ENCODE data around the gene MRPS18B. TPM values are rescaled to one million over a fixed set of nuclear protein-coding genes. Genes with fewer than 3 reads are reported as not detected.

MRPS18B gene
- total RNA-seq, 1 donor from 2014 or later, result 55.0 TPM

GRCh38 chr6:30598912-30599624 lies 18.6 kb upstream of the MRPS18B start:
- no peak for TF ChIP-seq CTCF (IDR thresholded peaks at IDR 0.05)
- peaks cover 55% of the 10 kb centered on the region for H3K36me3 ChIP-seq
- no peaks in the 10 kb centered on the region for H3K27me3 ChIP-seq (ENCODE audit: low read depth)
- H3K9me3 ChIP-seq, result no peaks in the 10 kb centered on the region
- no peak overlapping the region for H3K4me3 ChIP-seq
- intact Hi-C loops (cut with DNase I), result no loop called here
- ATAC-seq (no peak), DNase-seq (no peak)
- peaks cover 8% of the 10 kb centered on the region for H3K4me1 ChIP-seq
- no peak overlapping the region for H3K27ac ChIP-seq

- peaks cover 55% of the 10 kb centered on the region for H3K36me3 ChIP-seq
- intact Hi-C loops (cut with DNase I), result no loop called here
Measured at GRCh38 chr6:30599625-30600324, 17.9 kb upstream of the MRPS18B start.

GRCh38 chr6:30600451-30600961 lies 17.1 kb upstream of the MRPS18B start:
- no peaks in the 10 kb centered on the region for H3K27me3 ChIP-seq (ENCODE audit: low read depth)
- H3K9me3 ChIP-seq, result no peaks in the 10 kb centered on the region
- no peak for TF ChIP-seq CTCF (IDR thresholded peaks at IDR 0.05)
- intact Hi-C loops (cut with DNase I), result no loop called here
- peaks cover 8% of the 10 kb centered on the region for H3K4me1 ChIP-seq
- H3K4me3 ChIP-seq, result no peak overlapping the region
- ATAC-seq, result peak in 1 of 2 donors; percentile 2
- H3K27ac ChIP-seq, result no peak overlapping the region
- DNase-seq, result no peak
- H3K36me3 ChIP-seq, result peaks cover 55% of the 10 kb centered on the region

More at GRCh38 chr6:30599625-30600324, 17.9 kb upstream of the MRPS18B start:
- Histone ChIP-seq H3K27ac (no peak overlapping the region), H3K27me3 (ENCODE audit: low read depth) (no peaks in the 10 kb centered on the region), H3K9me3 (no peaks in the 10 kb centered on the region), H3K4me3 (no peak overlapping the region), H3K4me1 (peaks cover 8% of the 10 kb centered on the region)
- ATAC-seq, result no peak
- TF ChIP-seq CTCF (IDR thresholded peaks at IDR 0.05), result no peak
- no peak for DNase-seq

- ATAC-seq (no peak), DNase-seq (no peak)
- Histone ChIP-seq H3K4me1 (peaks cover 8% of the 10 kb centered on the region), H3K9me3 (no peaks in the 10 kb centered on the region), H3K36me3 (peaks cover 64% of the 10 kb centered on the region), H3K27ac (no peak overlapping the region), H3K4me3 (no peak overlapping the region), H3K27me3 (ENCODE audit: low read depth) (no peaks in the 10 kb centered on the region)
- intact Hi-C loops (cut with DNase I), result no loop called here
- TF ChIP-seq CTCF (IDR thresholded peaks at IDR 0.05), result no peak
Measured at GRCh38 chr6:30601436-30601814, 16.2 kb upstream of the MRPS18B start.

GRCh38 chr6:30601815-30602641 lies 15.6 kb upstream of the MRPS18B start:
- Histone ChIP-seq H3K4me1 (peaks cover 8% of the 10 kb centered on the region), H3K9me3 (no peaks in the 10 kb centered on the region), H3K4me3 (no peak overlapping the region), H3K36me3 (peaks cover 70% of the 10 kb centered on the region), H3K27ac (no peak overlapping the region), H3K27me3 (ENCODE audit: low read depth) (no peaks in the 10 kb centered on the region)
- peak in 1 of 2 donors; percentile 25 for ATAC-seq
- DNase-seq, result no peak
- intact Hi-C loops (cut with DNase I), result no loop called here
- no peak for TF ChIP-seq CTCF (IDR thresholded peaks at IDR 0.05)

Data from lower lobe of right lung (tissue), 2 donors.